ENCODE results near the gene KCNN4.

DNA sequence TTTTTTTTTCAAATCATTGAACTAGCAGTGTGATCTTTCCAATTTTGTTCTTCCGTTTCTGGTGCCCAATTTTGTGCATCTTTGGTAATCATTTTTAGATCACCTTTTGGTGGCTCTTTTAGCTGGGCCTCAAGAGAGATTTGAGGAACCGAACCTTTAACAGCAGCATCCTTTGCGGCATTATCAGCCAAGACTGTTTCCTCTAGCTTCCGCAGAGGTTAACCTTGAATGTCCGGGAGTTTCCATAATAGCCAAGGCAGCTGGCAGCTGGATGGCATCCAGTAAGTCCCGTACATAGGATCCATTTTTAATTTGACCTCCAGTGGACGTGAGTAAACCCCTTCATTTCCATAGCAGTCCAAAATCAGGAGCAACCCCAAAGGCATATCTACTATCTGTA, 55.3 kb downstream of the KCNN4 start:
- TF ChIP-seq EZH2phosphoT487 (conservative IDR thresholded peaks at IDR 0.05; ENCODE audit: low read length), result no peak
- TF ChIP-seq, protein P1, sequence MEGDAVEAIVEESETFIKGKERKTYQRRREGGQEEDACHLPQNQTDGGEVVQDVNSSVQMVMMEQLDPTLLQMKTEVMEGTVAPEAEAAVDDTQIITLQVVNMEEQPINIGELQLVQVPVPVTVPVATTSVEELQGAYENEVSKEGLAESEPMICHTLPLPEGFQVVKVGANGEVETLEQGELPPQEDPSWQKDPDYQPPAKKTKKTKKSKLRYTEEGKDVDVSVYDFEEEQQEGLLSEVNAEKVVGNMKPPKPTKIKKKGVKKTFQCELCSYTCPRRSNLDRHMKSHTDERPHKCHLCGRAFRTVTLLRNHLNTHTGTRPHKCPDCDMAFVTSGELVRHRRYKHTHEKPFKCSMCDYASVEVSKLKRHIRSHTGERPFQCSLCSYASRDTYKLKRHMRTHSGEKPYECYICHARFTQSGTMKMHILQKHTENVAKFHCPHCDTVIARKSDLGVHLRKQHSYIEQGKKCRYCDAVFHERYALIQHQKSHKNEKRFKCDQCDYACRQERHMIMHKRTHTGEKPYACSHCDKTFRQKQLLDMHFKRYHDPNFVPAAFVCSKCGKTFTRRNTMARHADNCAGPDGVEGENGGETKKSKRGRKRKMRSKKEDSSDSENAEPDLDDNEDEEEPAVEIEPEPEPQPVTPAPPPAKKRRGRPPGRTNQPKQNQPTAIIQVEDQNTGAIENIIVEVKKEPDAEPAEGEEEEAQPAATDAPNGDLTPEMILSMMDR (IDR thresholded peaks at IDR 0.05; ENCODE audit: insufficient read depth, low read length, poor library complexity, severe bottlenecking), result no peak
